HepG2 (cell line): ENCODE data around the gene NDUFB3. TPM values are rescaled to one million over a fixed set of nuclear protein-coding genes. Genes with fewer than 3 reads are reported as not detected.

ENCODE experiments used
- ARID3A ChIP-seq: IDR thresholded peaks from 2 replicates; pipeline ENCODE4 v1.6.1; 2012; ENCODE audit warnings: low read depth, low read length, improper control_type of control experiment
- CCDC6 ChIP-seq: sonication (generic); formaldehyde crosslinking; IDR thresholded peaks from 2 replicates; pipeline ENCODE4 v1.8.1; 2022; ENCODE audit warnings: mild to moderate bottlenecking, missing genetic modification reagents, moderate library complexity
- PHB2 ChIP-seq: fragments of 450-650 bp; IDR thresholded peaks from 2 replicates; pipeline ENCODE4 v1.6.1; 2018; ENCODE audit not compliant: partially characterized antibody
- RARG ChIP-seq: sonication (generic); formaldehyde crosslinking; IDR thresholded peaks from 2 replicates; pipeline ENCODE4 v1.4.0; 2020; ENCODE audit warnings: low read depth, mild to moderate bottlenecking, missing genetic modification reagents
- SOX13 ChIP-seq, 3 experiments: fragments of 450-650 bp in 1 of 3; sonication (generic) in 1 of 3; formaldehyde crosslinking in 1 of 3; IDR thresholded peaks in 2 of 3; conservative IDR thresholded peaks in 1 of 3; 2 replicates each; pipeline versions ENCODE4 v1.5.0 to v1.6.1; 2016 to 2020; ENCODE audit warnings: antibody characterized with exemption in 1 of 3, mild to moderate bottlenecking in 1 of 3, missing compliant biosample characterization in 1 of 3, missing genetic modification reagents in 1 of 3, moderate library complexity in 1 of 3
- ZBTB37 ChIP-seq: sonication (generic); formaldehyde crosslinking; IDR thresholded peaks from 2 replicates; pipeline ENCODE4 v1.4.0; 2020; ENCODE audit warnings: mild to moderate bottlenecking, missing genetic modification reagents
- ZBTB7B ChIP-seq: sonication (generic); formaldehyde crosslinking; IDR thresholded peaks from 2 replicates; pipeline ENCODE4 v1.4.0; 2020; ENCODE audit warnings: missing genetic modification reagents
- ZNF329 ChIP-seq: sonication (generic); formaldehyde crosslinking; IDR thresholded peaks from 2 replicates; pipeline ENCODE4 v1.9.0; 2021; ENCODE audit warnings: low read depth, mild to moderate bottlenecking, missing genetic modification reagents
- ZNF660 ChIP-seq: sonication (generic); formaldehyde crosslinking; IDR thresholded peaks from 2 replicates; pipeline ENCODE4 v1.5.1; 2020; ENCODE audit warnings: mild to moderate bottlenecking, low read depth, missing genetic modification reagents, borderline replicate concordance
- ZNF761 ChIP-seq: sonication (generic); formaldehyde crosslinking; conservative IDR thresholded peaks from 2 replicates; pipeline ENCODE4 v1.4.0; 2020; ENCODE audit warnings: mild to moderate bottlenecking, missing genetic modification reagents
- ZNF777 ChIP-seq: sonication (generic); formaldehyde crosslinking; IDR thresholded peaks from 2 replicates; pipeline ENCODE4 v1.4.0; 2020; ENCODE audit warnings: missing genetic modification reagents
- ZNF781 ChIP-seq: sonication (generic); formaldehyde crosslinking; IDR thresholded peaks from 2 replicates; pipeline ENCODE4 v1.5.1; 2020; ENCODE audit warnings: borderline replicate concordance, mild to moderate bottlenecking, missing genetic modification reagents; ENCODE audit errors: not compliant biosample characterization
- ZNF816 ChIP-seq: sonication (generic); formaldehyde crosslinking; IDR thresholded peaks from 2 replicates; pipeline ENCODE4 v1.8.0; 2022; ENCODE audit warnings: missing genetic modification reagents, mild to moderate bottlenecking, borderline replicate concordance
- ZXDC ChIP-seq: sonication (generic); formaldehyde crosslinking; IDR thresholded peaks from 2 replicates; pipeline ENCODE4 v1.5.0; 2020; ENCODE audit warnings: mild to moderate bottlenecking, missing genetic modification reagents
- polyA plus RNA-seq, 8 experiments: library from polyadenylated mRNA; depleted of rRNA in 3 of 8; stranded (reverse) in 7 of 8; unstranded in 1 of 8; fragments of >200 nt; fragmentation: Illumina TruSeq in 4 of 8; extraction: Trizol in 4 of 8; gene quantifications; 2 replicates each; pipeline versions ENCODE4 v1.2.1 to v1.2.3, GENCODE V29; 2011 to 2016; ENCODE audit warnings: low read depth in 4 of 8, missing spikeins in 1 of 8, mixed read lengths in 1 of 8; ENCODE audit not compliant: insufficient read depth in 1 of 8
- total RNA-seq, 5 experiments: library from RNA; depleted of rRNA; stranded (reverse); fragments of >200 nt; fragmentation: Illumina TruSeq; extraction: Trizol; gene quantifications; 2 replicates each; pipeline ENCODE4 v1.2.3, GENCODE V29; 2016; ENCODE audit warnings: low read depth in 1 of 5

Gene NDUFB3
- total and polyA plus RNA-seq, 2 of the 13 experiments (the other 11 are each of a cell fraction or from before 2014, with no cell fraction given): 50.7 to 159 TPM

- TF ChIP-seq ZNF660 (CRISPR knock-in tag): no peak
- TF ChIP-seq PHB2: no peak
- TF ChIP-seq ZNF816 (CRISPR knock-in tag): no peak; the same call in 1 of the 2 replicates
- TF ChIP-seq ZNF777: peak; percentile 85
- TF ChIP-seq ZNF761 (CRISPR knock-in tag): peak; percentile 73; the same call in 1 of the 2 replicates
- TF ChIP-seq SOX13 (IDR thresholded peaks at IDR 0.05): no peak
- peak in 1 of 2 experiments; percentile 56; a peak in 1 of 4 replicates for TF ChIP-seq SOX13 (CRISPR knock-in tag; conservative IDR thresholded peaks at IDR 0.05 in 1 of 2, IDR thresholded peaks at IDR 0.05 in 1 of 2)
- TF ChIP-seq ZNF781: no peak
- no peak; the same call in 1 of the 2 replicates for TF ChIP-seq ZBTB37
- TF ChIP-seq ZXDC (CRISPR knock-in tag): no peak; the same call in none of the 2 replicates
- peak; percentile 63; the same call in 1 of the 2 replicates for TF ChIP-seq RARG (CRISPR knock-in tag)
- 0 out of 2 replicates have a peak, but pooled peaks have one; percentile 77 for TF ChIP-seq ZNF329 (CRISPR knock-in tag)
- TF ChIP-seq ZBTB7B (CRISPR knock-in tag): peak; percentile 98
- no peak for TF ChIP-seq ARID3A
- peak; percentile 91 for TF ChIP-seq CCDC6
These were observed 44.5 kb downstream of the NDUFB3 start, which contains the start of gene CFLAR (continued) for GRCh38 chr2:201116115-201116958.
